OCI-LY1 (cell line): ENCODE data around the gene SLC19A1.

ENCODE experiments used
- CTCF ChIP-seq: fragments of 200-600 bp; sonication (generic), shearing (Covaris generic); IDR thresholded peaks from 2 replicates; pipeline ENCODE4 v1.5.1; 2017; ENCODE audit warnings: mild to moderate bottlenecking, antibody characterized with exemption, low read length, moderate library complexity, mixed read lengths
- EZH2 ChIP-seq: fragments of 200-600 bp; sonication (generic), shearing (Covaris generic); IDR thresholded peaks from 2 replicates; pipeline ENCODE4 v1.8.0; 2017; ENCODE audit warnings: borderline replicate concordance, mixed run types, mild to moderate bottlenecking, antibody characterized with exemption, low read length, moderate library complexity, mixed read lengths

- TF ChIP-seq CTCF = no peak
- no peak for TF ChIP-seq EZH2
Measured at GRCh38 chr21:45528028-45528705, 14.1 kb downstream of the SLC19A1 start.
